Measurements from ENCODE around the gene EHBP1L1. TPM values are rescaled to one million over a fixed set of nuclear protein-coding genes. Genes with fewer than 3 reads are reported as not detected.

Gene EHBP1L1
- total RNA-seq, 1 donor from 2014 or later = 10.1 TPM

DNA sequence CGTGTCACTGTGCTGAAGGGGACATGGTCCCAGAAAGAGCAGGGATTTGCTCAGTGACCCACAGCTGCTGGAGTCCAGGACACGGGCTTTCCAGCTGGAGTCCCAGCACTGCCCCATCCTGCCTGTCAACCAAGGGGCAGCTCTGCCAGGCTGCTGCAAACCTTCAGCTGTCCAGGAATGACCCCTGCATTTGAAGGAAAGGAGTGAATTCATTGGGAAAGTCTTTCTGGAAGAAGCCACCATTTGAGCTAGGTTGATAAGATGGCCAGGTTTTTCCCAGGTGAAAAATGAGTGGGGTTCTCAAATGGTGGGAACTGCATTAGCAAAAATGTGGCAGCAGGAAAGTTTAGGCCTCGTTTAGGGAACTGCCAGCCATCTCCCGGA, 10.4 kb downstream of the EHBP1L1 start:
- H3K27me3 Mint-ChIP-seq (ENCODE audit: low read depth, unreplicated experiment) = peaks cover 46% of the 10 kb centered on the region
- no peak overlapping the region for H3K27ac ChIP-seq (ENCODE audit: low read depth, low read length)
- TF ChIP-seq EZH2 (IDR thresholded peaks at IDR 0.05; ENCODE audit: insufficient read depth, low read length) = no peak
- TF ChIP-seq CTCF (IDR thresholded peaks at IDR 0.05; ENCODE audit: insufficient read depth, low read depth, low read length) = no peak
- H3K36me3 ChIP-seq (ENCODE audit: insufficient read depth, low read length) = no peaks in the 10 kb centered on the region
- H3K9me3 ChIP-seq (ENCODE audit: insufficient read depth, low read depth, low read length) = no peaks in the 10 kb centered on the region
- peaks cover 3% of the 10 kb centered on the region for H3K9me3 Mint-ChIP-seq (ENCODE audit: unreplicated experiment)
- H3K4me2 ChIP-seq (ENCODE audit: low read length) = no peak overlapping the region
- peaks cover 11% of the 10 kb centered on the region for H3K36me3 Mint-ChIP-seq (ENCODE audit: low read depth, unreplicated experiment)
- peaks cover 5% of the 10 kb centered on the region for H3K27me3 ChIP-seq (ENCODE audit: insufficient read depth, low read length)
- DNase-seq (ENCODE audit: low read depth) (no peak), FAIRE-seq (no peak)
- H3K4me1 Mint-ChIP-seq (ENCODE audit: low read depth, unreplicated experiment) = peaks cover 6% of the 10 kb centered on the region
- no peak overlapping the region for H2AFZ ChIP-seq (ENCODE audit: low read depth, low read length)
- peaks cover 7% of the 10 kb centered on the region for H3K4me1 ChIP-seq (ENCODE audit: insufficient read depth, low read length)
- no peak overlapping the region for H3K9ac ChIP-seq (ENCODE audit: low read length)
- peaks cover 37% of the 10 kb centered on the region for H4K20me1 ChIP-seq (ENCODE audit: insufficient read depth, low read length)
- no peak overlapping the region for H3K4me3 ChIP-seq (ENCODE audit: insufficient read depth, low read depth, low read length)
- H3K4me3 Mint-ChIP-seq (ENCODE audit: unreplicated experiment) = no peak overlapping the region
- H3K79me2 ChIP-seq (ENCODE audit: insufficient read depth, low read length) = no peaks in the 10 kb centered on the region
- peak overlapping the region; percentile 58 for H3K27ac Mint-ChIP-seq (ENCODE audit: unreplicated experiment)

DNA sequence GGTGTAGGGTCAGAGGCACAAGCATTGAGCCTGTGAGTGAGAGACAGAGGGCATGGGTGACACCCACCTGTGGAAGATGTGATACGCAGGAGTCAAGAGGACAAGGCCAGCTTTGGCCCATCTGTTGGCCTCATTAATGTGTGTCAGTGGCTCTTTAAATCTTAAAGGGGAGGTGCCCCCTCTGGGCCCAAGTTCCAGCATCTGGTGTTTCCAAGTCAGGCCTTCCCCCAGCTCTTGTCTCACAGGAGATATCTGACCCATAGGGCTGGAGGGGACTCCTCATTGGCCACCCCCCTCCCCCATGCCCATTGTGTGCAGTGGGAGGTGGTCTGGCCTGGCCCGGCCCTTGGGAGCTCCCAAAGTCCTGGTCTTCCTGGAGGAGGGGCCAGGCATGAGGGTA, 10.8 kb downstream of the EHBP1L1 start:
- Histone ChIP-seq H3K4me2 (ENCODE audit: low read length) (no peak overlapping the region), H4K20me1 (ENCODE audit: insufficient read depth, low read length) (peaks cover 37% of the 10 kb centered on the region), H3K27ac (ENCODE audit: low read depth, low read length) (no peak overlapping the region), H3K4me3 (ENCODE audit: insufficient read depth, low read depth, low read length) (no peak overlapping the region), H2AFZ (ENCODE audit: low read depth, low read length) (no peak overlapping the region), H3K36me3 (ENCODE audit: insufficient read depth, low read length) (no peaks in the 10 kb centered on the region), H3K27me3 (ENCODE audit: insufficient read depth, low read length) (peaks cover 5% of the 10 kb centered on the region), H3K79me2 (ENCODE audit: insufficient read depth, low read length) (no peaks in the 10 kb centered on the region), H3K4me1 (ENCODE audit: insufficient read depth, low read length) (peaks cover 8% of the 10 kb centered on the region), H3K9me3 (ENCODE audit: insufficient read depth, low read depth, low read length) (no peaks in the 10 kb centered on the region), H3K9ac (ENCODE audit: low read length) (no peak overlapping the region)
- FAIRE-seq (no peak), DNase-seq (ENCODE audit: low read depth) (no peak)
- peaks cover 3% of the 10 kb centered on the region for H3K9me3 Mint-ChIP-seq (ENCODE audit: unreplicated experiment)
- H3K4me3 Mint-ChIP-seq (ENCODE audit: unreplicated experiment) = no peak overlapping the region
- peaks cover 10% of the 10 kb centered on the region for H3K36me3 Mint-ChIP-seq (ENCODE audit: low read depth, unreplicated experiment)
- TF ChIP-seq CTCF (IDR thresholded peaks at IDR 0.05; ENCODE audit: insufficient read depth, low read depth, low read length) (no peak), EZH2 (IDR thresholded peaks at IDR 0.05; ENCODE audit: insufficient read depth, low read length) (no peak)
- H3K4me1 Mint-ChIP-seq (ENCODE audit: low read depth, unreplicated experiment) = peaks cover 6% of the 10 kb centered on the region
- H3K27ac Mint-ChIP-seq (ENCODE audit: unreplicated experiment) = peak overlapping the region; percentile 58
- peaks cover 44% of the 10 kb centered on the region for H3K27me3 Mint-ChIP-seq (ENCODE audit: low read depth, unreplicated experiment)

GRCh38 chr11:65588199-65589054, 12.6 kb downstream of the EHBP1L1 start:
- Histone ChIP-seq H3K9me3 (ENCODE audit: insufficient read depth, low read depth, low read length) (no peaks in the 10 kb centered on the region), H3K4me3 (ENCODE audit: insufficient read depth, low read depth, low read length) (no peak overlapping the region), H3K4me2 (ENCODE audit: low read length) (no peak overlapping the region), H4K20me1 (ENCODE audit: insufficient read depth, low read length) (peaks cover 32% of the 10 kb centered on the region), H3K9ac (ENCODE audit: low read length) (no peak overlapping the region), H3K27me3 (ENCODE audit: insufficient read depth, low read length) (peaks cover 5% of the 10 kb centered on the region), H3K79me2 (ENCODE audit: insufficient read depth, low read length) (no peaks in the 10 kb centered on the region), H2AFZ (ENCODE audit: low read depth, low read length) (no peak overlapping the region), H3K27ac (ENCODE audit: low read depth, low read length) (no peak overlapping the region), H3K36me3 (ENCODE audit: insufficient read depth, low read length) (no peaks in the 10 kb centered on the region), H3K4me1 (ENCODE audit: insufficient read depth, low read length) (peaks cover 11% of the 10 kb centered on the region)
- TF ChIP-seq CTCF (IDR thresholded peaks at IDR 0.05; ENCODE audit: insufficient read depth, low read depth, low read length) (peak; percentile 20), EZH2 (IDR thresholded peaks at IDR 0.05; ENCODE audit: insufficient read depth, low read length) (no peak)
- H3K36me3 Mint-ChIP-seq (ENCODE audit: low read depth, unreplicated experiment) = no peaks in the 10 kb centered on the region
- FAIRE-seq = no peak
- peaks cover 6% of the 10 kb centered on the region for H3K4me1 Mint-ChIP-seq (ENCODE audit: low read depth, unreplicated experiment)
- H3K9me3 Mint-ChIP-seq (ENCODE audit: unreplicated experiment) = peaks cover 3% of the 10 kb centered on the region
- DNase-seq (ENCODE audit: low read depth) = no peak
- no peak overlapping the region for H3K4me3 Mint-ChIP-seq (ENCODE audit: unreplicated experiment)
- H3K27ac Mint-ChIP-seq (ENCODE audit: unreplicated experiment) = no peak overlapping the region
- peaks cover 28% of the 10 kb centered on the region for H3K27me3 Mint-ChIP-seq (ENCODE audit: low read depth, unreplicated experiment)
